Measurements from ENCODE around the gene ATRX.
A peak's percentile ranks its signal among the peaks of the same experiment; 100 is the strongest.
"Not testable (repeated sequence)": the region's sequence is repeated elsewhere in the genome, so short reads cannot be mapped to it uniquely, and the experiment has no call there.

Gene ATRX, protein sequence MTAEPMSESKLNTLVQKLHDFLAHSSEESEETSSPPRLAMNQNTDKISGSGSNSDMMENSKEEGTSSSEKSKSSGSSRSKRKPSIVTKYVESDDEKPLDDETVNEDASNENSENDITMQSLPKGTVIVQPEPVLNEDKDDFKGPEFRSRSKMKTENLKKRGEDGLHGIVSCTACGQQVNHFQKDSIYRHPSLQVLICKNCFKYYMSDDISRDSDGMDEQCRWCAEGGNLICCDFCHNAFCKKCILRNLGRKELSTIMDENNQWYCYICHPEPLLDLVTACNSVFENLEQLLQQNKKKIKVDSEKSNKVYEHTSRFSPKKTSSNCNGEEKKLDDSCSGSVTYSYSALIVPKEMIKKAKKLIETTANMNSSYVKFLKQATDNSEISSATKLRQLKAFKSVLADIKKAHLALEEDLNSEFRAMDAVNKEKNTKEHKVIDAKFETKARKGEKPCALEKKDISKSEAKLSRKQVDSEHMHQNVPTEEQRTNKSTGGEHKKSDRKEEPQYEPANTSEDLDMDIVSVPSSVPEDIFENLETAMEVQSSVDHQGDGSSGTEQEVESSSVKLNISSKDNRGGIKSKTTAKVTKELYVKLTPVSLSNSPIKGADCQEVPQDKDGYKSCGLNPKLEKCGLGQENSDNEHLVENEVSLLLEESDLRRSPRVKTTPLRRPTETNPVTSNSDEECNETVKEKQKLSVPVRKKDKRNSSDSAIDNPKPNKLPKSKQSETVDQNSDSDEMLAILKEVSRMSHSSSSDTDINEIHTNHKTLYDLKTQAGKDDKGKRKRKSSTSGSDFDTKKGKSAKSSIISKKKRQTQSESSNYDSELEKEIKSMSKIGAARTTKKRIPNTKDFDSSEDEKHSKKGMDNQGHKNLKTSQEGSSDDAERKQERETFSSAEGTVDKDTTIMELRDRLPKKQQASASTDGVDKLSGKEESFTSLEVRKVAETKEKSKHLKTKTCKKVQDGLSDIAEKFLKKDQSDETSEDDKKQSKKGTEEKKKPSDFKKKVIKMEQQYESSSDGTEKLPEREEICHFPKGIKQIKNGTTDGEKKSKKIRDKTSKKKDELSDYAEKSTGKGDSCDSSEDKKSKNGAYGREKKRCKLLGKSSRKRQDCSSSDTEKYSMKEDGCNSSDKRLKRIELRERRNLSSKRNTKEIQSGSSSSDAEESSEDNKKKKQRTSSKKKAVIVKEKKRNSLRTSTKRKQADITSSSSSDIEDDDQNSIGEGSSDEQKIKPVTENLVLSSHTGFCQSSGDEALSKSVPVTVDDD (N-terminal part only)

DNA sequence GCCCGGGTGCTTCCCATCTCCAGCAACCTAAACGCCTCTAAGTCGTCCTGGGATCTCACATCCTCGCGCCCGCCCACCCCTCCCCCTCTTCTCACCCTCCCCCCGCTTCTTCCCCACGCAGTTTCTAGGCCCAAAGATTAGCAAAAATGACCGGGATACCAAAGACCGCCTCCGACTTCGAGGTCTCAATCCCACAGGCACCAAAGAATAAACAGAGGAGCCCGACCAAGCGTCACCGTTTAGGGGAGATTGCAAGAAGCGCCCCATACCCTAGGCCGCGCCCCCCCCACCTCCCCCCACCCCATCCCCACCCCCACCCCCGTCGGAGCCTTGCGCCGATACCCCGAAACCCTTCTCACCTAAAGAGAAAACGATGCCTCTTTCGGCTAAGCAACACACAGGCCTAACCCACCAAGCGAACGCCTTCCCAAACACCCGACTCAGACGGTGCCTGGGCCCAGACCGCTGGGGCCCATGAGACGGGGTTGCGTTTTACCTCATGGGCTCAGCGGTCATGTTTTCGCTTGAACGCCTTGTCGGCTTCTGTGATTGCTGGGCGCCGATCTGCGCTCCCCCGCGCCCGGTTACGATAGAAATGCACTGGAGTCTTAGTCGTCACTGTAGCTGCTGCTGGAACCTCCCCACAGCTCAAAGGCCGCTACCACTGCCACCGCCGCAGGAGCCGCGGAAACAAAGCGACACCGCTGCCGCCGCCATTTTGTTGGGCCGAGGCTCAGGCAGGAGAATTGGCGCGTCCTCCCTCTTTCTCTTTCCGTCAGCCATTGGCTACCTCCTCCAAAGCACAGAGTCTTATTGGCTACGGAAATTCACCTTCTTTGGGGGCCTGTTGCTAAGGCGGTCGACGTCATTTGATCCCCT is at the start of gene ATRX:
TSS of gene ATRX (minus strand) at position 731 of the 879 bp plus-strand sequence. CDS start at position 516, 215 bp downstream.
- DNase-seq, result peak; percentile 63 to 81 (median 75)

DNA sequence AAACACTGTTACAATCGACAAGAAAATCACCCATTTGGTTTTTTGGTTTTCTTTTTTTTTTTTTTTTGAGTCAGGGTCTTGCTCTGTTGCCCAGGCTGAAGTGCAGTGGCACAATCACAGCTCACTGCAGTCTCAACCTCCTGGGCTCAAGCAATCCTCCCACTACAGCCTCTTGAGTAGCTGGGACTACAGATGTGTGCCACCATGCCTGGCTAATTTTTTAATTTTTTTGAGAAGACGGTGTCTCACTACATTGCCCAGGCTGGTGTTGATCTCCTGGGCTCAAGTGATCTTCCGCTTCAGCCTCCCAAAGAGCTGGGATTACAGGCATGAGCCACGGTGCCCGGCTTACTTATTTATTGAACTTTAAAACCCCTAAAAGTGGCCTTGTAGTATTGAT is 45.5 kb upstream of the ATRX start:
- not testable (repeated sequence) for DNase-seq

DNA sequence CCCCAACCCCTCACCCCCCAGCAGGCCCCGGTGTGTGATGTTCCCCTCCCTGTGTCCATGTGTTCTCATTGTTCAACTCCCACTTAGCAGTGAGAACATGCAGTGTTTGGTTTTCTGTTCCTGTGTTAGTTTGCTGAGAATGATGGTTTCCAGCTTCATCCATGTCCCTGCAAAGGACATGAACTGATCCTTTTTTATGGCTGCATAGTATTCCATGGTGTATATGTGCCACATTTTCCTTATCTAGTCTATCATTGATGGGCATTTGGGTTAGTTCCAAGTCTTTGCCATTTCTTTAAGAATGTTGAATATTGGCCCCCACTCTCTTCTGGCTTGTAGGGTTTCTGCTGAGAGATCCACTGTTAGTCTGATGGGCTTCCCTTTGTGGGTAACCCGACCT is 36.0 kb upstream of the ATRX start:
- DNase-seq, result not testable (repeated sequence)

DNA sequence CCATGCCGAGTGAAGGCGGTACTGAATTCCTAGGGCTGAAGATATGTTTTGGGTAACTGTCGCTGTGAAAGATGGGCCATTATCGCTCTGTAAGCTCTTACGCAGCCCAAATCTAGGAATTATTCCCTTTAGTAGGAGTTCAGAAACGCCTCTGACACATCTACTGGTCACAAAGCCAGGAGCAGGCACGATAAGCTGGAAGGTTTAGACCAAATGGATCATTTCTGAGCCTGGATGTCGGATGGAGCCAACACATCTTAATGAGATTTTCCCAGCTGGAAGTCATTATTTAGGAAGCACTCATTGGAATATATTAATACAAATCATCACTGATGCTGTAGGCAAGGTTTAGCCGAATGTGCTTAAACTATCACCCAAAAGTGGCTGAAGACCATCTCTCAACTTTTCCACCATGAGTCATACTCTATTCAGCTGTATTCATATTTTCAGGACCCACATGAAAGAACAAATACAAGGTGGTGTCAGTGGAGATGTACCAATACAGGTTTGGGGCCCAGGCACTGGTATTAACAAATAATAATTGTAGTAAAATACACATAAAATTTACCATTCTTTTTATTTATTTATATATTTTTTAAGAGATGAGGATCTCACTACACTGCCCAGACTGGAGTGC is 34.2 kb upstream of the ATRX start:
- DNase-seq, result no peak

DNA sequence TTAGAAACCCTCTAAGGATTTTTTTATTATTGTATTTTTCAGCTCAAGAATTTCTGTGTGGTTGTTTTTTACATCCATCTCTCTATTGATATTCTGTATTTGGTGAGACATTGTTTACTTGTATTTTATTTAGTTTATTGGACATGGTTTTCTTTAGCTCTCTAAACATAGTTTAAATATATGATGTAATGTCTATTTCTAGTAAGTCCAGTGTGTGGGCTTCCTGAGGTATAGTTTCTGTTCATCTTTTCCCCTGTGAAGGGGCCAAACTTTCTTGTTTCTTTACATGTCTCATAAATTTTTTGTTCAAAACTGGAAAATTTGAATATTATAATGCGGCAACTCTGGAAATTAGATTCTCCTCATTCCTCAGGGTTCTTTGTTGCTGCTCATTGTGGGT is 28.2 kb upstream of the ATRX start:
- no peak for DNase-seq

DNA sequence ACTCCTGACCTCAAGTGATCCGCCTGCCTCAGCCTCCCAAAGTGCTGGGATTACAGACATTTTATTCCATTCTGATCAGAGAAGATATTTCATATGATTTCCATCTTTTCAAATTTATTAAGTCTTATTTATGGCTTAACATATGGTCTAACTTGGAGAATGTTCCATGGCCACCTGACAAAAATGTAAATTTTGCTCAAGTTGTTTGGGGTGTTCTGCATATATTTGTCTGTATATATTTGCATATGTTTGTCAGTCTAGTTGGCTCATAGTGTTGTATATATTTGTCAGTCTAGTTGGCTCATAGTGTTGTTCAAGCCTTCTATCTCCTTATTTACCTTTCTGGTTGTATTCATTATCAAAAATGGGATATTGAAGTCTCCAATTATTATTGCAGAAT is 16.2 kb upstream of the ATRX start:
- no peak for DNase-seq

DNA sequence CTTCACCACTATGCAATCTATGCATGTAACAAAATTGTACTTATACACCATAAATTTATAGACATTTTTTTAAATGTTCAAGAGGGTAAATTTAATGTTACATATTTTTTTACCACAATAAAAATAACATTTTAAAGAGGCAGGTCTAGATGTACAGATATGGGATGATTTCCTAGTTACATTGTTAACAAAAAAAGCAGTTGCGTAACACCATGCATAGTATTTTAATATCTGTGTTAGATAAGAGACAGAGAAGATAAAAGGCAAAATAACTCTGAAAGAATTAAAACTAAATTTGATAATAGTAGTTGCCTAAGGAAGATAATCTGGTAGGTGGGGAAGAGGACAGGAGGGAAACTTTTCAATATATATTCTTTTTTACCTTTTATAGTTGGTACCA is 9.1 kb upstream of the ATRX start:
- no peak for DNase-seq

DNA sequence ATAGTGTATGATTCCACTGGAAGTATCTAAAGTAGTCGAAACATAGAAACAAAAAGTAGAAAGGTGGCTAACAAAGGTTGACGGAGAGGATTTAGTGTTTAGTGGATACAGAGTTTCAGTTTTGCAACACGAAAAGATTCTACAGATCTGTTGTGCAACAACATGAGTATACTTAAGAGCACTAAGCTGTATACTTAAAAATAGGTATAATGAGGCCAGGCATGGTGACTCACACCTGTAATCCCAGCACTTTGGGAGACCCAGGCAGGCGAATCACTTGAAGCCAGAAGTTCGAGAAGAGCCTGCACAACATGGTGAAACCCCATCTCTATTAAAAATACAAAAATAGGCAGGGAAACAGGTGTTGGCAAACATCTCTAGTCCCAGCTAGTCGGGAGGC is 7.9 kb upstream of the ATRX start:
- DNase-seq, result no peak

DNA sequence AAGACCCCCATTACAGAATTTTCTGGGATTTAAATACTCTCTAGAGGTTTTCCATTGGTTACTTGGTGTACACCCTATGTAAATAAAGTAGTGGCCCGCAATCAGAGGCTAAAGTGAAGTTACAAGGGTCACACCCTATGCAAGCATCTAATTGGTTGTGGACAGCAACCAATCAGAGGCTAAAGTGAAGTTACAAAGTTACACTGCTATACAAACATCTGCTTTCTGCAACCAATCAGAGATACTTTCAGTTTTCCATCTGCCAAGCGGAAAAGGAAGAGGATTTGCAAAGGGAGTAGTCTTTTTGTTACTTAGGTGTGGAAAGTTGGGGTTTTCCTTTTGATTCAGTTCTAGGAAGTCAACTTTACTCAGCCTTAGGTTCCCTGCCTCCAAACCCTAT is 2.0 kb upstream of the ATRX start:
- peak in 5 of 6 experiments; percentile 11 to 56 (median 49) for DNase-seq

DNA sequence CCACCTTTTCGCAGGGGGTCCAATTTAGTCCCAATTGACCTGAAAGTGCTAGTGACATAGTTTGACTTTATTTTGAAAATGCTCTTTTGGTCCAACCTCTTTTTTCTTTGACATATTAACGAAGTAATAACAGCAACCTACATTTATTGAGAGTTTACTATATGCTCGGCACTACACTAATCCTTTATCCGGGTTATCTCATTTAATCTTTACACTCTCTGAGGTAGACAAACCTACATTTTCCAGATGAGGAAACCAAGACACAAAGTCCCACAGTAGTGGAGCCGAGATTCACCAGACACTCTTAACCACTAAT is 307 bp upstream of the ATRX start:
- DNase-seq, result no peak

DNA sequence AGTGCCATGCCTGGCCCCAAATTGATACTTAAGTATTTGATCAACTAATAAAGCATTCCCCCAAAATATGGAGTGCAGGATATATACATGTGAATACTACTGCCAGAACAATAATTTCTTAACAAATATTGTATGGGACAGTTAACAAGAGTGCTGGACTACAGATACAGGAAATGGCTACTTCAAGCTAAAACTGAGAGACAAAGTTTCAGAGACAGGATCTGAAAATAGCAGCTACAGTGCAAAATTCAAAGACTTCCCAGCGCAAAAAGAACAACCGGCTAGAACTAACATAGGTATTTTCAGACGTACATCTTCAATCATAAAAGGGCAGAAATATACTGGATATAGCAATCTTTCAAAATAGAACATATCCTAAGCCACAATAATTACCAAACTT is 6.3 kb downstream of the ATRX start:
- DNase-seq, result no peak

DNA sequence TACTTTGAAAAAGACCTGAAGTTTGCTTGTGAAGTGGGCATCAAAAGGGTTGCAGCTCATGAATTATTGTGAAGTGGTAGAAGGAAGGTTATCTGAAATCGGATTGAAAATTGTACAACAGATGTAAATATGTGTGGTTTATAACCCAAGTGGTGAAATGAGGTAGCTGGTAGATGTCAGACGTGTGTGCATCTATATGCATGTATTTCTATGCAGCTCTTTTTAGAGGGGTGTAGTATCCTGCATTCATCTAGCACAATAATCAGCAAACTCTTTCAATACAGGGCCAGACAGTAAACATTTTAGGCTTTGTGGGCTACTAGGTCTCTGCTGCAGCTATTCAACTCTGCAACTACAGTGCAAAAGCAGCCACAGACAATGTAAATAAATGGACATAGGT is 9.4 kb downstream of the ATRX start:
- DNase-seq, result no peak

DNA sequence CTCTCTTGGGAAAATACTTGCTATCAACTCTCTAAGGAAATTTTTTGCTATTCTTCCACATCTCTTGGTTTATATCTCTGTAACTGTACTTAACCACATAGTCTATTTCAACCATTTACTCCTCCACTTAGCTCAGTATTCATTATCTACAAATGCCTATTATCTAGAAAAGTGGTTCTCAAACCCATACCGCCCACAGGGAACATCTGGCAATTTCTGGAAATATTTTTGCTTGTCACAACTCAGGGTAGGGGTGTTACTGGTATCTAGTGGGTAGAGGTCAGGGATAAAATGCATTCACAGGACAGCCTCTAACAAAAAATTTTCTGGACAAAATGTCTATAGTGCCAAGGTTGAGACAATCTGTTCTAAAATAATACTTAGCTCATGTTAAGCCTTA is 14.4 kb downstream of the ATRX start:
- DNase-seq, result no peak

DNA sequence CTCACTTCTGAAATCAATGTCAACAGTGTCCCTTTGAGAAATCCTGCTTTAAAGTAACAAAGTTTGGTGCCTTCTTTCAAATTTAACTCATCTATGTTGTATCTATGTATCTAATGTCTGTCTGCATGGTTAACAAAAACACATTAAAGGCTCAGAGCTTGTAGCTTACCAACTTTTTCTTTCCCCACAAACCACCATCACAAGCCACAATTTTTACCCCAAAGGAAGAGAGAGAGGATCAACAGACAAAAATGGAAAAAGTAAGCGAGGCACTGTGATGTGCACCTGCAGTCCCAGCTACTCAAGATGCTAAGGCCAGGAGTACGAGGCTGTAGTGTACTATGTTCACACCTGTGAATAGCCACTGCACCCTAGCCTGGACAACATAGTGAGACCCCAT is 17.2 kb downstream of the ATRX start:
- DNase-seq, result peak in 1 of 6 experiments; percentile 6

DNA sequence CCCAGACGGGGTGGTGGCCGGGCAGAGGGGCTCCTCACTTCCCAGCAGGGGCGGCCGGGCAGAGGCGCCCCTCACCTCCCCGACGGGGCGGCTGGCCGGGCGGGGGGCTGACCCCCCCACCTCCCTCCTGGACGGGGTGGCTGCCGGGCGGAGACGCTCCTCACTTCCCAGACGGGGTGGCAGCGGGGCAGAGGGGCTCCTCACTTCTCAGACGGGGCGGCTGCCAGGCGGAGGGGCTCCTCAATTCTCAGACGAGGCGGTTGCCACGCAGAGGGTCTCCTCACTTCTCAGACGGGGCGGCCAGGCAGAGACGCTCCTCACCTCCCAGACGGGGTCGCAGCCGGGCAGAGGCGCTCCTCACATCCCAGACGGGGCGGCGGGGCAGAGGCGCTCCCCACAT is 19.8 kb downstream of the ATRX start:
- DNase-seq, result not testable (repeated sequence)

DNA sequence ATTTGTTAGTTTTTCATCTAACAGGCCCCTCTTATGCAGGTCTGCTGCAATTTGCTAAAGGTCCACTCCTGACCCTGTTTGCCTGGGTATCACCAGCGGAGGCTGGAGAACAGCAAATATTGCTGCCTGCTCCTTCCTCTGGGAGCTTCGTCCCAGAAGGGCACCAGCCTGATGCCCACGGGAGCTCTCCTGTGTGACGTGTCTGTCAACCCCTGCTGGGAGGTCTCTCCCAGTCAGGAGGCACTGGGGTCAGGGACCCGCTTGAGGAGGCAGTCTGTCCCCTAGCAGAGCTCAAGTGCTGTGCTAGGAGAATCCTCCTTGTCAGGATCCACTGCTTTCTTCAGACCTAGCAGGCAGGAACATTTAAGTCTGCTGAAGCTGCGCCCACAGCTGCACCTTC is 30.5 kb downstream of the ATRX start:
- DNase-seq, result no peak

DNA sequence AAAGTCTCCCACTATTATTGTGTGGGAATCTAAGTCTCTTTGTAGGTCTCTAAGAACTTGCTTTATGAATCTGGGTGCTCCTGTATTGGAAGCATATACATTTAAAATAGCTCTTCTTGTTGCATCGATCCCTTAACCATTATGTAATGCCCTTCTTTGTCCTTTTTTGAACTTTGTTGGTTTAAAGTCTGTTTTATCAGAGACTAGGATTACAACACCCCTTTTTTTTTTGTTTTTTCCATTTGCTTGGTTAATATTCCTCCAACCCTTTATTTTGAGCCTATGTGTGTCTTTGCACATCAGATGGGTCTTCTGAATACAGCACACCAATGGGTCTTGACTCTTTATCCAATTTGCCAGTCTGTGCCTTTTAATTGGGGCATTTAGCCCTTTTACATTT is 32.1 kb downstream of the ATRX start:
- not testable (repeated sequence) for DNase-seq

DNA sequence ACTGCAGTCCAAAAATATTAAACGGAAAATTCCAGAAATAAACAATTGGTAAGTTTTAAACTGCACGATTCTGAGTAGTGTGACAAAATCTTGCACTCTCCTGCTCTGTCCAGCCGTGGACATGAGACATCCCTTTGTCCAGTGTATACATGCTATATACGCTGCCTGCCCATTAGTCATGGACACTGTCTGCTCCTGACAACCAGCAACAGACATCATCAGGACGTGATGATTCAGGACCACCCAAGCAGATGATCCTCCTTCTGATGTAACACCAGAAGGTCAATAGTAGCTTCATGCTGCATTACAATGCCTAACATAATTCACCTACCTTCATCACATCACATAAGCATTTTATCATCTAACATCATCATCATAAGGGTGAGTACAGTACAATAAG is 36.3 kb downstream of the ATRX start:
- no peak for DNase-seq

DNA sequence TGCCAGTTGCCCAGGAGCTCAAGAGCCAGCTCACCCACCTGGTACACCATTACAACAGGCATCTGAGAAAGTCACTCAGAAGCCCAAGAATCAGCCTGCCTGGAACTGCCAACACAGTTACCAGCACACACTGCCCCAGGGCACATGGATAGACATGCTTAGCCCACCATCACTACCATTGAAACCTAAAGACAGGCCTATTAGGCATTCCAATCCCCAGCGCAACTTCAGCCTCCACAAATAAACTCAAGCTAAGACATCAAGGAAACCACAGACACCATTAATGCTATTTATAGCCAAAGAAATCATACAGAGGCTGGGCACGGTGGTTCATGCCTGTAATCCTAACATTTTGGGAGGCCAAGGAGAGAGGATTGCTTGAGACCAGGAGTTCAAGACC is 42.3 kb downstream of the ATRX start:
- no peak for DNase-seq

DNA sequence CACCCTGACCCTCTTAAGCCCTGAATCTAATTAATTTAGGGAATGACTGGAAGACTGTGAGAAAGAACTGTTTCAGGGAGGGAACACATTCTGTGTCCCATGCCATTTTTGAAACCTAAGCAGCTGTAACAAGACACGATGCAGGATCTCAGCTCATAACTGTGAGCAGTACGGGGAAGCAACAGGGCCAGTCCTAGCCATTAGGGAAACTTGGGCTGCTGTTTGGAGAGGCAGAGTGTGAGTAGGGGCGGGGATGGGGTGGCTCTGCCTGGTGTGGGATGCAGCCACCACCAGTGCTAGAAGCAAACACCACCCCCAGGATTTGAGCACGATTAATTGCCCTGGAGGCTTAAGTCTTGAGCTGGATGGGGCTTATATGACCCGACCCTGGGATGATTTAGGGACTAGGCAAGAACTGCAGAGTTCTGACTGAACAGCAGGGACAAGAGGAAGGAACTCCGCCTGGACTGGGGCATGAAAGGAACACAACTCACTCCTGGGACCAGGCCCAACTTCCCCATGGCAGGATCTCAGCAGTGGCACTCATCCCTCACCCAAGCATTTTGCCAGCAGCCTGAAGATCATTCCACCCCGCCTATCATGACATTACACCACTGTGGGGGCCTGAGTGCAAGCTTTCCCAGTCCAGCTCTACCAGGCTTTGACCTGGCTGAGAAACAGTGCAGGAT is 43.1 kb downstream of the ATRX start:
- DNase-seq, result no peak

DNA sequence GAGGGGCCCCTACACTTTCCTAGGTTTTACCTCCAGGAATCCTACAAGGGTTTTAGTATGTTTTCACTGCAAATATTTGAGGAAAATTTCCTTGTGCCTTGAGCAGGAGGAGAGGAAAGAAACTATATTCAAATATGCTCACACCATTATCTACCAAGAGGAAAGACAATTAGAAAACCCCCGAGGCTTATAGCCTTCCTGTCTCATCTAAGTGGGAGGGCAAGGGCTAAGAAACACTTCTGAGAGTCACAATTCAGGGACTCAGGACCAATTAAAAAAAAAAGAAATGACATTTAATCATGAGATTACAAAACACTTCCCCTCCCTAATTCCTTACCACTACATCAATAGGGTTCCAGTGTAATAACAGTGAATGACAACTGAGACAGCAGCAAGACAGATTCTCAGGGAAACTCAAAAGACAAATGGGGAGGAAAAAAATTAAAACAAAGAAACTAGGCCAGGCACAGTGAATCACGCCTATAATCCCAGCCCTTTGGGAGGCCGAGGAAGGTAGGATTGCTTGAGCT is 45.6 kb downstream of the ATRX start:
- DNase-seq, result no peak

Data from stimulated activated naive CD4-positive, alpha-beta T cell (primary cell).